H9 (cell line): ENCODE measurements around the gene FLNC. TPM values are rescaled to one million over a fixed set of nuclear protein-coding genes. Genes with fewer than 3 reads are reported as not detected.

Experiments used
- DNase-seq: peaks from one replicate; pipeline ENCODE4 v3.0.0-alpha.2; 2017
- H2AFZ ChIP-seq: one replicate; pipeline ENCODE4 v1.6.1; 2013; ENCODE audit warnings: mild to moderate bottlenecking, low read length, control low read depth, moderate library complexity
- H2AK5ac ChIP-seq: 2 replicates; pipeline ENCODE4 v1.6.1; 2013; ENCODE audit warnings: low read length, control low read depth, mixed read lengths; ENCODE audit not compliant: insufficient read length
- H2BK120ac ChIP-seq: one replicate; pipeline ENCODE4 v1.6.1; 2013; ENCODE audit warnings: low read depth, mild to moderate bottlenecking, low read length, control low read depth, inconsistent platforms; ENCODE audit not compliant: poor library complexity, severe bottlenecking
- H2BK12ac ChIP-seq: 2 replicates; pipeline ENCODE4 v1.6.1; 2013; ENCODE audit warnings: low read length, control low read depth, mixed read lengths, low read depth; ENCODE audit not compliant: insufficient read length
- H2BK15ac ChIP-seq: 2 replicates; pipeline ENCODE4 v1.6.1; 2013; ENCODE audit warnings: low read depth, low read length, control low read depth
- H2BK20ac ChIP-seq: one replicate; pipeline ENCODE4 v1.6.1; 2013; ENCODE audit warnings: low read depth, mild to moderate bottlenecking, low read length, control low read depth, inconsistent platforms; ENCODE audit not compliant: poor library complexity, severe bottlenecking
- H2BK5ac ChIP-seq: 2 replicates; pipeline ENCODE4 v1.6.1; 2013; ENCODE audit warnings: low read length, control low read depth, mixed read lengths; ENCODE audit not compliant: insufficient read length
- H3K14ac ChIP-seq: 2 replicates; pipeline ENCODE4 v1.6.1; 2013; ENCODE audit warnings: low read length, control low read depth; ENCODE audit not compliant: insufficient read depth
- H3K18ac ChIP-seq: 2 replicates; pipeline ENCODE4 v1.6.1; 2013; ENCODE audit warnings: low read depth, mild to moderate bottlenecking, mixed read lengths, low read length, control low read depth; ENCODE audit not compliant: insufficient read length
- H3K23ac ChIP-seq: 2 replicates; pipeline ENCODE4 v1.6.1; 2013; ENCODE audit warnings: low read length, control low read depth, mixed read lengths, low read depth; ENCODE audit not compliant: insufficient read length
- H3K23me2 ChIP-seq: 2 replicates; pipeline ENCODE4 v1.6.1; 2013; ENCODE audit warnings: low read depth, mild to moderate bottlenecking, mixed read lengths, low read length, control low read depth; ENCODE audit not compliant: insufficient read length, poor library complexity, severe bottlenecking
- H3K27ac ChIP-seq: 2 replicates; pipeline ENCODE4 v1.5.1; 2013; ENCODE audit warnings: low read length, control low read depth, mixed read lengths, low read depth; ENCODE audit not compliant: insufficient read length
- H3K27me3 ChIP-seq: 2 replicates; pipeline ENCODE4 v1.6.1; 2013; ENCODE audit warnings: low read length, control low read depth, inconsistent platforms; ENCODE audit not compliant: insufficient read depth
- H3K4ac ChIP-seq: 2 replicates; pipeline ENCODE4 v1.6.1; 2013; ENCODE audit warnings: low read depth, mild to moderate bottlenecking, control low read depth, inconsistent platforms, low read length, moderate library complexity
- H3K4me1 ChIP-seq: 2 replicates; pipeline ENCODE4 v1.6.1; 2013; ENCODE audit warnings: low read length, control low read depth, inconsistent platforms; ENCODE audit not compliant: insufficient read depth
- H3K4me2 ChIP-seq: 2 replicates; pipeline ENCODE4 v1.6.1; 2013; ENCODE audit warnings: low read length, control low read depth, mixed read lengths; ENCODE audit not compliant: insufficient read length, insufficient read depth
- H3K56ac ChIP-seq: 2 replicates; pipeline ENCODE4 v1.6.1; 2013; ENCODE audit warnings: low read depth, mild to moderate bottlenecking, mixed read lengths, low read length, control low read depth; ENCODE audit not compliant: insufficient read length
- H3K79me1 ChIP-seq: 2 replicates; pipeline ENCODE4 v1.6.1; 2013; ENCODE audit warnings: low read depth, mild to moderate bottlenecking, moderate library complexity, low read length, control low read depth, inconsistent platforms; ENCODE audit not compliant: insufficient read depth, poor library complexity, severe bottlenecking
- H3K79me2 ChIP-seq: 2 replicates; pipeline ENCODE4 v1.6.1; 2013; ENCODE audit warnings: low read length, control low read depth, inconsistent platforms; ENCODE audit not compliant: insufficient read depth
- H3K9ac ChIP-seq: 2 replicates; pipeline ENCODE4 v1.6.1; 2013; ENCODE audit warnings: low read length, control low read depth, mixed read lengths; ENCODE audit not compliant: insufficient read length; ENCODE audit errors: extremely low read depth
- H3K9me3 ChIP-seq: one replicate; pipeline ENCODE4 v1.6.1; 2013; ENCODE audit warnings: low read depth, low read length, inconsistent platforms; ENCODE audit not compliant: control insufficient read depth
- H3T11ph ChIP-seq: one replicate; pipeline ENCODE4 v1.6.1; 2013; ENCODE audit warnings: mild to moderate bottlenecking, low read length, control low read depth, inconsistent platforms
- H4K20me1 ChIP-seq: one replicate; pipeline ENCODE4 v1.6.1; 2013; ENCODE audit not compliant: control insufficient read depth, insufficient read length, insufficient read depth
- H4K5ac ChIP-seq: 2 replicates; pipeline ENCODE4 v1.6.1; 2013; ENCODE audit warnings: low read depth, mild to moderate bottlenecking, mixed read lengths, low read length, control low read depth; ENCODE audit not compliant: insufficient read length
- H4K8ac ChIP-seq: replicated peaks from 2 replicates; pipeline ENCODE4 v1.6.1; 2013; ENCODE audit warnings: low read length, control low read depth, mixed read lengths, low read depth; ENCODE audit not compliant: insufficient read length
- H4K91ac ChIP-seq: 2 replicates; pipeline ENCODE4 v1.6.1; 2013; ENCODE audit warnings: low read depth, mild to moderate bottlenecking, moderate library complexity, mixed read lengths, low read length, control low read depth; ENCODE audit not compliant: insufficient read length
- H3K27ac Mint-ChIP-seq, 3 experiments: 2 replicates in 2 of 3; 3 replicates in 1 of 3; pipeline ENCODE4 v1.8.0; 2020 to 2021; ENCODE audit warnings: mixed read lengths in 3 of 3, mild to moderate bottlenecking in 1 of 3, moderate library complexity in 1 of 3
- H3K27me3 Mint-ChIP-seq: 2 replicates; pipeline ENCODE4 v1.8.0; 2021; ENCODE audit warnings: low read depth, mild to moderate bottlenecking, moderate library complexity, mixed read lengths
- H3K36me3 Mint-ChIP-seq, 3 experiments: 2 replicates in 2 of 3; 3 replicates in 1 of 3; pipeline ENCODE4 v1.8.0; 2020 to 2021; ENCODE audit warnings: low read depth in 3 of 3, mixed read lengths in 3 of 3; ENCODE audit not compliant: insufficient read depth in 1 of 3
- H3K4me1 Mint-ChIP-seq, 2 experiments: 2 replicates each; pipeline ENCODE4 v1.8.0; 2020; ENCODE audit warnings: mixed read lengths in 2 of 2
- H3K4me3 Mint-ChIP-seq, 2 experiments: 2 replicates in 1 of 2; 3 replicates in 1 of 2; pipeline ENCODE4 v1.8.0; 2020 to 2021; ENCODE audit warnings: mild to moderate bottlenecking in 2 of 2, mixed read lengths in 2 of 2, moderate library complexity in 1 of 2
- H3K9me3 Mint-ChIP-seq, 2 experiments: 2 replicates in 1 of 2; 3 replicates in 1 of 2; pipeline ENCODE4 v1.8.0; 2020; ENCODE audit warnings: mild to moderate bottlenecking in 2 of 2, mixed read lengths in 2 of 2, moderate library complexity in 1 of 2
- WGBS: extraction: QIAGEN DNeasy Blood & Tissue Kit; methylation state at CpG from one replicate; pipeline ENCODE4 v1.1.7; 2013; ENCODE audit warnings: missing lambda C conversion rate, low lambda C conversion rate, mixed read lengths; ENCODE audit not compliant: insufficient read length; ENCODE audit errors: extremely low coverage; 5-methylcytosine and 5-hydroxymethylcytosine counted together
- total RNA-seq: library from RNA; stranded (reverse); gene quantifications from 2 replicates; pipeline ENCODE4 v1.2.1, GENCODE V29; 2021
- TF ChIP-seq, protein P1 (sequence below): fragments of 200-600 bp; sonication (generic); conservative IDR thresholded peaks from 3 replicates; pipeline ENCODE4 v1.8.0; 2021; ENCODE audit warnings: antibody characterized with exemption, mild to moderate bottlenecking

Gene FLNC
- total RNA-seq, 1 experiment from 2014 or later = 12.2 TPM

GRCh38 chr7:128829391-128830166 is 627 bp upstream of the FLNC start:
- TF ChIP-seq, protein P1, sequence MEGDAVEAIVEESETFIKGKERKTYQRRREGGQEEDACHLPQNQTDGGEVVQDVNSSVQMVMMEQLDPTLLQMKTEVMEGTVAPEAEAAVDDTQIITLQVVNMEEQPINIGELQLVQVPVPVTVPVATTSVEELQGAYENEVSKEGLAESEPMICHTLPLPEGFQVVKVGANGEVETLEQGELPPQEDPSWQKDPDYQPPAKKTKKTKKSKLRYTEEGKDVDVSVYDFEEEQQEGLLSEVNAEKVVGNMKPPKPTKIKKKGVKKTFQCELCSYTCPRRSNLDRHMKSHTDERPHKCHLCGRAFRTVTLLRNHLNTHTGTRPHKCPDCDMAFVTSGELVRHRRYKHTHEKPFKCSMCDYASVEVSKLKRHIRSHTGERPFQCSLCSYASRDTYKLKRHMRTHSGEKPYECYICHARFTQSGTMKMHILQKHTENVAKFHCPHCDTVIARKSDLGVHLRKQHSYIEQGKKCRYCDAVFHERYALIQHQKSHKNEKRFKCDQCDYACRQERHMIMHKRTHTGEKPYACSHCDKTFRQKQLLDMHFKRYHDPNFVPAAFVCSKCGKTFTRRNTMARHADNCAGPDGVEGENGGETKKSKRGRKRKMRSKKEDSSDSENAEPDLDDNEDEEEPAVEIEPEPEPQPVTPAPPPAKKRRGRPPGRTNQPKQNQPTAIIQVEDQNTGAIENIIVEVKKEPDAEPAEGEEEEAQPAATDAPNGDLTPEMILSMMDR = no peak
- Histone ChIP-seq H3K9me3 (no peaks in the 10 kb centered on the region), H4K5ac (no peak overlapping the region), H3K79me2 (no peaks in the 10 kb centered on the region), H4K8ac (no peak overlapping the region), H3K27ac (no peak overlapping the region), H3K14ac (no peak overlapping the region), H2BK120ac (no peak overlapping the region), H2AK5ac (no peak overlapping the region), H3K9ac (no peak overlapping the region), H3K27me3 (peaks cover 11% of the 10 kb centered on the region; the same call in 1 of the 2 replicates), H2BK20ac (no peak overlapping the region), H4K20me1 (no peaks in the 10 kb centered on the region), H3K79me1 (no peaks in the 10 kb centered on the region), H3T11ph (no peak overlapping the region), H3K4me2 (peak overlapping the region; percentile 15), H3K23ac (no peak overlapping the region), H2BK12ac (no peak overlapping the region), H2AFZ (no peak overlapping the region), H4K91ac (no peak overlapping the region), H3K4ac (no peak overlapping the region), H3K18ac (no peak overlapping the region), H2BK5ac (no peak overlapping the region), H2BK15ac (no peak overlapping the region), H3K23me2 (peaks cover 22% of the 10 kb centered on the region), H3K56ac (no peak overlapping the region), H3K4me1 (peaks cover 5% of the 10 kb centered on the region; the same call in 1 of the 2 replicates)
- Mint-ChIP-seq H3K4me3 (peak overlapping the region; percentile 55 to 74), H3K36me3 (no peaks in the 10 kb centered on the region), H3K4me1 (peaks cover 34 to 53% of the 10 kb centered on the region in 2 experiments), H3K27me3 (peaks cover 48% of the 10 kb centered on the region), H3K27ac (no peak overlapping the region; a peak in 1 of 7 replicates), H3K9me3 (no peaks in the 10 kb centered on the region)
- no peak for DNase-seq
- WGBS = no CpG with 5 or more reads among the region's 13 CpGs
